Activated naive CD4-positive, alpha-beta T cell treated with anti-CD3 and anti-CD28 coated beads, Interleukin-2, amount 50 U/mL, for 72 hours (primary cell): ENCODE data around the gene SPTBN4. TPM values are rescaled to one million over a fixed set of nuclear protein-coding genes. Genes with fewer than 3 reads are reported as not detected.
A peak's percentile ranks its signal among the peaks of the same experiment; 100 is the strongest.
"Not testable (repeated sequence)": the region's sequence is repeated elsewhere in the genome, so short reads cannot be mapped to it uniquely, and the experiment has no call there.

Experiments used
- ATAC-seq, 2 donors: fragments of 150-1000 bp; cut with Tn5 transposase; 2 replicates each; pipeline ENCODE4 v1.10.0; 2021; ENCODE audit warnings: mild to moderate bottlenecking in 2 of 2, moderate library complexity in 2 of 2
- DNase-seq, 2 donors: peaks; one replicate each; pipeline ENCODE4 v3.0.0; 2021 to 2022; ENCODE audit warnings: low spot score in 2 of 2
- H3K27ac Mint-ChIP-seq, 2 donors: one replicate each; pipeline ENCODE4 v1.8.0; 2022; ENCODE audit warnings: mild to moderate bottlenecking in 2 of 2, mixed read lengths in 2 of 2
- H3K36me3 Mint-ChIP-seq, 2 donors: one replicate each; pipeline ENCODE4 v1.8.0; 2022; ENCODE audit warnings: mixed read lengths in 2 of 2
- H3K9me3 Mint-ChIP-seq, 2 donors: one replicate each; pipeline ENCODE4 v1.8.0; 2022; ENCODE audit warnings: mixed read lengths in 2 of 2
- total RNA-seq, 2 donors: library from RNA; stranded (reverse); gene quantifications; one replicate each; pipeline ENCODE4 v1.2.3, GENCODE V29; 2022

Gene SPTBN4
- total RNA-seq, 2 donors from 2014 or later = 3.7 to 4.2 TPM

DNA sequence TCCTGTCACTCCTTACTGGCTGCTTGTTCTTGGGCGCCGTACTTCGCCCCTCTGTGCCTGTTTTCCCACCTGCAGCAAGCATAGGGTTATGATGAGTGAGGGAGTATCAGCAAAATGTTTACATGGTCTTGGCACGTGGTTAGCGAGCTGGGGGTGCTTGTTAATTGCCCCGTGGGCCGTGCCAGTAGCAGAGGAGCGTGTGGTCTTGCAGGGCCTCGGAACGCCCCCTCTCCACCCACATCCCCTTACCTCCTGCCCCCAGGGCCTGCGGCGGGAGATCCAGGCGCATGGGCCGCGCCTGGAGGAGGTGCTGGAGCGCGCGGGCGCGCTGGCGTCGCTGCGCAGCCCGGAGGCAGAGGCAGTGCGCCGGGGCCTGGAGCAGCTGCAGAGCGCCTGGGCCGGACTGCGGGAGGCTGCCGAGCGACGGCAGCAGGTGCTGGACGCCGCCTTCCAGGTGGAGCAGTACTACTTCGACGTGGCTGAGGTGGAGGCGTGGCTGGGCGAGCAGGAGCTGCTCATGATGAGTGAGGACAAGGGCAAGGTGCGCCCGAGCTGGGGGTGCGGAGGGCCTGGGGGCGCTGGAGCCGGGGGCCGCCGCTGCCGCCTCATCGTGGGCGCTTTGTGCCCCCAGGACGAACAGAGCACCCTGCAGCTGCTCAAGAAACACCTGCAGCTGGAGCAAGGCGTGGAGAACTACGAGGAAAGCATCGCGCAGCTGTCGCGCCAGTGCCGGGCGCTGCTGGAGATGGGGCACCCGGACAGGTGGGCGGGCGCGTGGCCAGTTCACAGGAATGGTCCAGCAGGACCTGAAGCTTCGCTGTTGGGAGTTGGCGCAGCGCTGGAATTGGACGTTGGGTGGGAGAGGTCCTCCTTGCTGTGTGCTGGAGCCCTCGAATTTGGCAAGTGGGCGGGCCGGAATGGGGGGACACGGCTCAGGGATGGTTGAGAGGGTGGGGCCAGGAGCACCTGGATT, 87.4 kb downstream of the SPTBN4 start:
- no peak overlapping the region for H3K27ac Mint-ChIP-seq
- H3K9me3 Mint-ChIP-seq = no peaks in the 10 kb centered on the region
- H3K36me3 Mint-ChIP-seq = no peaks in the 10 kb centered on the region
- DNase-seq (no peak), ATAC-seq (no peak)

DNA sequence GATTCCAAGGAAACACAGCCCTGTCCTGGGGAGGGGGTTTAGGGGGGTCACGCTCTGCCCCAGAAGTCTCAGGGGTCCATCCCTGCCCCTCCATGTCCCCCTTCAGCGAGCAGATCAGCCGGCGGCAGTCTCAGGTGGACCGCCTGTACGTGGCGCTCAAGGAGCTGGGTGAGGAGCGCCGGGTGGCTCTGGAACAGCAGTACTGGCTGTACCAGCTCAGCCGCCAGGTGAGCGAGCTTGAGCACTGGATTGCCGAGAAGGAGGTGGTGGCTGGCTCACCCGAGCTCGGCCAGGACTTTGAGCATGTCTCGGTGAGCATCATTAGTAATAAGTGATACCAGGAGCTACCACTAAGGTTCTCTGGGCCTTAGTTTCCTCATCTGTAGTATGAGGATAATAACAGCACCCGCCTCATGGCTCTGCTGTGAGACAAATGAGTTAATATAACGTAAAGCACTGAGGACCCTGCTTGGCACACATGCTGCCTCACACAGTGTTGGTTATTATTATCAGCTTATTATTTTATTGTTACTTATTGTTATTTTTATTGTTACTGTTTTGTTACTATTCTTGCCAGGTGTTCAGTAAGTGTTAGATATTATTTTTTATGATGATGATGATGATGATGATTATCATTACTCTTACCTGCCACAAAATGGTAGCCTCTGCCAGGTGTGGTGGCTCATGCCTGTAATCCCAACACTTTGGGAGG, 89.3 kb downstream of the SPTBN4 start:
- H3K27ac Mint-ChIP-seq = no peak overlapping the region
- H3K9me3 Mint-ChIP-seq = no peaks in the 10 kb centered on the region
- no peaks in the 10 kb centered on the region for H3K36me3 Mint-ChIP-seq
- no peak for ATAC-seq
- DNase-seq = no peak

DNA sequence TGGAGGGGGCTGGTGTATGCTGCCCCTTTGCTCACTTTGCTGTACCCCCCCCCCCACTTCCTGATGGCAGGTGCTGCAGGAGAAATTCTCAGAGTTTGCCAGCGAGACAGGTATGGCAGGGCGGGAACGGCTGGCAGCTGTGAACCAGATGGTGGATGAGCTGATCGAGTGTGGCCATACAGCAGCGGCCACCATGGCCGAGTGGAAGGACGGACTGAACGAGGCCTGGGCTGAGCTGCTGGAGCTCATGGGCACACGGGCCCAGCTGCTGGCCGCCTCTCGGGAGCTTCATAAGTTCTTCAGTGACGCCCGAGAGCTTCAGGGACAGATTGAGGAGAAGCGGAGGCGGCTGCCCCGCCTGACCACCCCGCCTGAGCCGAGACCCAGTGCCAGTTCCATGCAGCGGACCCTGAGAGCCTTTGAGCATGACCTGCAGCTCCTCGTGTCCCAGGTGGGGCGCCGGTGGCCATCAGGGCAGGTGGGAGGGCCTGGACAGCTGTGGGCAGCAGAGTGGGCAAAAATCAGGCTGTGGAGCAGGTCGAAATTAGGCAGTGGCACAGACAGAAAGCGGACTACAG, 90.2 kb downstream of the SPTBN4 start:
- Mint-ChIP-seq H3K9me3 (no peaks in the 10 kb centered on the region), H3K27ac (no peak overlapping the region), H3K36me3 (no peaks in the 10 kb centered on the region)
- no peak for ATAC-seq
- DNase-seq = no peak

DNA sequence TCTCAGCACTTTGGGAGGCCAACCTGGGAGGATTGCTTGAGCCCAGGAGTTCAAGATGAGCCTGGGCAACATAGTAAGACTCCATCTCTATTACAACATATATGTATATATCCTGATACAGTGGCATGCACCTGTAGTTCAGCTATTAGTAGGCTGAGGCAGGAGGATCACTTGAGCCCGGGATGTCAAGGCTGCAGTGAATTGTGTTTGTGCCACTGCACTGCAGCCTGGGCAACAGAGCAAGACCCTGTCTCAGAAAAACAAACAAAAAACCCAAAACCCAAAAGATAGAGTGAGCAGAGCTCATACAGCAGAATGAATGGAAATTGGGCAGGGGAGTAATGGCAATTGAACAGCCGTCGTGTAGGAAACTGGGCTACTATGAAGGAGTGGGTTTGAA, 92.6 kb downstream of the SPTBN4 start:
- no peaks in the 10 kb centered on the region for H3K9me3 Mint-ChIP-seq
- DNase-seq = no peak
- ATAC-seq = no peak
- H3K36me3 Mint-ChIP-seq = no peaks in the 10 kb centered on the region
- no peak overlapping the region for H3K27ac Mint-ChIP-seq

DNA sequence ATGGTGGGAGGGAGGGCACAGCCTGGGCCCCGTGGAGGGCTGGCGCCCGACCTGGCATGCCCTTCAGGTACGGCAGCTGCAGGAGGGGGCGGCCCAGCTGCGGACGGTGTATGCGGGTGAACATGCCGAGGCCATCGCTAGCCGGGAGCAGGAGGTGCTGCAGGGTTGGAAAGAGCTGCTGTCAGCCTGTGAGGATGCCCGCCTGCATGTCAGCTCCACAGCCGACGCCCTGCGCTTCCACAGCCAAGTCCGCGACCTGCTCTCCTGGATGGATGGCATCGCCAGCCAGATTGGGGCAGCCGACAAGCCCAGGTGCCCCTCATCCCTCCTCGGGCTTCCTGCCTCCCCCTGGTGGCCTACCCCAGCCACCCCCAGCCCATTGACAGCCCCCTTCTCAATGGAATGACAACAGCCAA, 93.3 kb downstream of the SPTBN4 start:
- H3K27ac Mint-ChIP-seq = no peak overlapping the region
- H3K36me3 Mint-ChIP-seq = no peaks in the 10 kb centered on the region
- no peaks in the 10 kb centered on the region for H3K9me3 Mint-ChIP-seq
- no peak for ATAC-seq
- DNase-seq = no peak

DNA sequence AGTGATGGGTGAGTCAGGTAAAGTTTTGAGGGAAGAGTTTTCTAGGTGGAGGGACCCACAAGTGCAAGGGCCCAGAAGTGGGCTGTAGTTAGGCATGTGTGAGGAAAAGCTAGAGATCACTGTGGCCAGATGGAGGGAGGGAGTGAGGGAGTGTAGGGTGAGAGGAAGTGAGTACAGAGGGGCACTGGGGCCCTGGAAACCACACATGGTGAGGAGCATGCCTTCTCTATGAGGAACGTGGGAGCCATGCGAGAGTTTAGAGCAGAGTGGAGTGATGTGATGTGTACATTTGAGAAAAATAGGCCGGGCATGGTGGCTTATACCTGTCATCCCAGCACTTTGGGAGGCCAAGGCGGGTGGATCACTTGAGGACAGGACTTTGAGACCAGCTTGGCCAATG, 95.1 kb downstream of the SPTBN4 start:
- H3K27ac Mint-ChIP-seq = peak overlapping the region in 1 of 2 donors; percentile 7
- ATAC-seq (no peak), DNase-seq (no peak)
- H3K36me3 Mint-ChIP-seq = no peaks in the 10 kb centered on the region
- H3K9me3 Mint-ChIP-seq = no peaks in the 10 kb centered on the region

DNA sequence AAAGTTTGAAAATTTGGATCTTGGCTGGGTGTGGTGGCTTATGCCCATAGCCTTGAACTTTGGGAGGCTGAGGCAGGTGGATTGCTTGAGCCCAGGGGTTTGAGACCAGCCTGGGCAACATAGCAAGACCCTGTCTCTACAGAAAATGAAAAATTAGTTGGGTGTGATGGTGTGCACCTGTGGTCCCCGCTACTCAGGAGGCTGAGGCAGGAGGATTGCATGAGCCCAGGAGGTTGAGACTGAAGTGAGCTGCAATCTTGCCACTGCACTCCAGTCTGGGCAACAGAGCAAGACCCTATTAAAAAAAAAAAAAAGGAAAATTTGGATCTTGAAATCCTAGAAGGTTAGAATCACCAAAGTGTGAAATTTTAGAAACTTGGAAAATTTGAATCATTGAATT, 97.7 kb downstream of the SPTBN4 start:
- H3K36me3 Mint-ChIP-seq, H3K9me3 Mint-ChIP-seq, ATAC-seq, DNase-seq, H3K27ac Mint-ChIP-seq: not testable (repeated sequence)

DNA sequence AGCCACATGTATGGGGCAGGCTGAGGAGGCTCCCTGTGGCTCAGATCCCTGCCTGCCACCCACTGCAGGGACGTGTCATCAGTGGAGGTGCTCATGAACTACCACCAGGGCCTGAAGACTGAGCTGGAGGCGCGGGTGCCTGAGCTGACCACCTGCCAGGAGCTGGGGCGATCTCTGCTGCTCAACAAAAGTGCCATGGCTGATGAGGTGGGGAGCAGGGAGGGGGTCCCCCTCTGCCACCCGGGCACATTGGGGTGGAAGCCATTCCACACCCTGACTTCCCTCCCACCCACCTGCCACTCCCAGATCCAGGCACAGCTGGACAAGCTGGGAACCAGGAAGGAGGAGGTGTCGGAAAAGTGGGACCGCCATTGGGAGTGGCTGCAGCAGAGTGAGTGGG, 98.6 kb downstream of the SPTBN4 start:
- no peaks in the 10 kb centered on the region for H3K9me3 Mint-ChIP-seq
- no peak overlapping the region for H3K27ac Mint-ChIP-seq
- DNase-seq = no peak
- no peaks in the 10 kb centered on the region for H3K36me3 Mint-ChIP-seq
- ATAC-seq = no peak

DNA sequence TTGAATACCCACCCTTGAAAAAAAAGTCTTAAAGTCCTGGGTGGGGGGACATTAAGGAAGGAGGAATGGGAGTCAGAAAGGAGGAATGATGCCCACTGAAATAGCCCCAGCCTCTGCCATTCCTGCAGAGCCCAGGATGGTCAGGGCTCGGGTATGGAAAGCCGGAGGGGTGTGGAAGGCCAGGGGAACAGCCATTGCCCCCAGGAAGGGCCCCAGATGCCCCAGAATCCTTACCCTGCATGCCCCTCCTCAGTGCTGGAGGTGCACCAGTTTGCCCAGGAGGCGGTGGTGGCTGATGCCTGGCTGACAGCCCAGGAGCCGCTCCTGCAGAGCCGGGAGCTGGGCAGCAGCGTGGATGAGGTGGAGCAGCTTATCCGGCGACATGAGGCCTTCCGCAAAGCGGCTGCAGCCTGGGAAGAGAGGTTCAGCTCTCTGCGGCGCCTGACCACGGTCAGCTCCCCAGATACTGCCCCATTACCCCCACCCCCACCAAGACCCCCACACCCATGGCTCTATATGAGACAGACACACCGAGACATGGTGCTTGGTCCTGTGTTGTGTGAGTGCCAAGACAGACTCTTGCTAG, 99.2 kb downstream of the SPTBN4 start:
- ATAC-seq = no peak

DNA sequence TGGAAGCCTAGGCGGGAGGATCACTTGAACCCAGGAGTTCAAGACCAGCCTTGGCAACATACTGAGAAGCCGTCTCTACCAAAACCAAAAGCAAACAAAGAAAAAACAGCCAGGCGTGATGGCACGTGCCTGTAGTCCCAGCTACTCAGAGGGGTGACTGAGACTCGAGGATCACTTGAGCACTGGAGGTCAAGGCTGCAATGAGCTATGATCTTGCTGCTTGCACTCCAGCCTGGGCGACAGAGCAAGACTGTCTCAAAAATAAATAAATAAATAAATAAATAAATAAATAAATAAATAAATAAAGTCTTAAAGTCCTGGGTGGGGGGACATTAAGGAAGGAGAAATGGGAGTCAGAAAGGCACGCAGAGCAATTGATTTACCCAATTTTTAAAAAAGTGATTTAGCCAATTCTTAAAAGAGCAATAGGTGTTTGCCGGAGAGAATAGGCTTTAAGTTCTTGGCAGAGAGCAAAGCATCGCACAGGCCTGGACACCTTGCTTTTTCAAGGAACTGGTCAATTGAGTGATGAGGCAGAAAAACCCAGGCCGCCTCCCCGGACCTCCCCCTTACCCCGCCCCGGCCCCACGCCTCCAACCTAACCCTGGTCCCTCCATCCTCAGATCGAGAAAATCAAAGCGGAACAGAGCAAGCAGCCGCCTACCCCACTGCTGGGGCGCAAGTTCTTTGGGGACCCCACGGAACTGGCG, 100.4 kb downstream of the SPTBN4 start:
- H3K36me3 Mint-ChIP-seq = no peaks in the 10 kb centered on the region
- ATAC-seq = no peak
- DNase-seq = no peak
- peaks cover 0 to 5% of the 10 kb centered on the region in 2 donors for H3K9me3 Mint-ChIP-seq
- H3K27ac Mint-ChIP-seq = no peak overlapping the region

More for the DNA sequence above, 99.2 kb downstream of the SPTBN4 start:
- H3K9me3 Mint-ChIP-seq = peaks cover 0 to 4% of the 10 kb centered on the region in 2 donors
- H3K27ac Mint-ChIP-seq = no peak overlapping the region
- no peak for DNase-seq
- no peaks in the 10 kb centered on the region for H3K36me3 Mint-ChIP-seq

DNA sequence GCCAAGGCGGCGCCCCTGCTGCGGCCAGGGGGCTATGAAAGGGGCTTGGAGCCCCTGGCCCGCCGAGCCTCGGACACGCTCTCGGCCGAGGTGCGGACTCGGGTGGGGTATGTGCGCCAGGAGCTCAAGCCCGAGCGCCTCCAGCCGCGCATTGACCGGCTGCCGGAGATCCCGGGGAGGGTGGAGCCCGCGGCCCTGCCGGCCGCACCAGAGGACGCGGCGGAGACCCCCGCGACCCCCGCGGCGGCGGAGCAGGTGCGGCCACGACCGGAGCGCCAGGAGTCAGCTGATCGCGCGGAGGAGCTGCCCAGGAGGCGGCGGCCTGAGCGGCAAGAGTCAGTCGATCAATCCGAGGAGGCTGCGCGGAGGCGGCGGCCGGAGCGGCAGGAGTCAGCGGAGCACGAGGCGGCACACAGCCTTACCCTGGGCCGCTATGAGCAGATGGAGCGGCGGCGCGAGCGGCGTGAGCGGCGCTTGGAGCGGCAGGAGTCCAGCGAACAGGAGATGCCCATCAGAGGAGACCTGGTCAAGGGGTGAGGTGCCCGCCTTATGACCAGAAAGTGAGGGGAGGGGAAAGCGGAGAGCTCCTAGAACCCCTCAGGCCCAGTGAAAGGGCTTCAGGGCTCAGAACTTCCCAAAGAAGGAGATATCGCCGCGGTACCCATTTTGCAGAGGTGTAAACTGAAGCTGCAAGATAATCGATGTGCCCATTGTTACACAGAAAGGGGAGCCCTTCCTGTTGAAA, 101.1 kb downstream of the SPTBN4 start:
- Mint-ChIP-seq H3K9me3 (peaks cover 0 to 5% of the 10 kb centered on the region in 2 donors), H3K27ac (no peak overlapping the region), H3K36me3 (no peaks in the 10 kb centered on the region)
- ATAC-seq = no peak
- DNase-seq = no peak

DNA sequence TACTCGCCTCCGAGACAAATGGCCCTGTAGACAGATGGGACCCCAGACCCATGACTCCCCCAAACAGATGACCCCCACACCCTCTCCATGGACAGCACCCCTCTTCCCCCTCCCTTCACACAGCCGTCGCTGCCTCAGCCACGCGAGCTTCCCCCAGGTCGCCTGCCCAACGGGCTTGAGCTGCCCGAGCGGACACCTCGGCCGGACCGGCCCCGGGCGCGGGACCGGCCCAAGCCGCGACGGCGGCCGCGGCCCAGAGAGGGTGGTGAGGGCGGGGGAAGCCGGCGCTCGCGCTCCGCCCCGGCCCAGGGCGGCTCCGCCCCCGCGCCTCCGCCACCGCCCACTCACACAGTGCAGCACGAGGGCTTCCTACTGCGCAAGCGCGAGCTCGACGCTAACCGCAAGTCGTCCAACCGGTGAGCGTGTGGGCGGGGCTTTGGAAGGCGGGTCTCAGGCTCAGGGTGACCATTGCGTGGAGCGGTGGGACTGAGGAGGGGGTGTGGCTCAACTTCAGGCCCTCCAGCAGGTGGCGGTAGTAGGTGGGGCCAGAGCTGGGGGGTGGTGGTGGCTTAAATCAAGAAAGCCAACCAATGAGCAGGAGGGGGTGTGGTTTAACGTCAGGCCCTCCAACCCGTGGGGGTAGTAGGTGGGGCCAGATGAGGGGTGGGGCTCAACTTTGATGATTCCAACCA, 103.7 kb downstream of the SPTBN4 start:
- ATAC-seq (peak; percentile 91 to 94), DNase-seq (peak; percentile 95 to 96)
- Mint-ChIP-seq H3K36me3 (no peaks in the 10 kb centered on the region), H3K9me3 (peaks cover 0 to 5% of the 10 kb centered on the region in 2 donors), H3K27ac (peak overlapping the region; percentile 0 to 82)

DNA sequence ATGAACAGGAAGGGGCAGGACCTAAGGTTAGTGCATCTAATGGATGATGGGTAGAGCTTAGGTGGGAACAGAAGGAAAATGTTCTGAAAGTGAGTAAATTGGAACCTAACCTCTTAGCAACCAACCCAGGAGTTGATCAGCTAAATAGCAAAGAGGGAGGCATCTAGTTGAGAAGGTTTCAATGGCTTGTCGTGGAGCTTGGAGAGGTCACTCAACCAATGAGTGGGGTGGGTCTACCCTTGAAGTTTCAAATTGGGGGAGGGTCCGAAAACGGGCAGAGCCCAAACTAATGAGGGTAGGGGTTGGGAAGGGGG, 104.2 kb downstream of the SPTBN4 start:
- Mint-ChIP-seq H3K27ac (peak overlapping the region; percentile 0 to 82), H3K9me3 (peaks cover 0 to 5% of the 10 kb centered on the region in 2 donors), H3K36me3 (no peaks in the 10 kb centered on the region)
- no peak for ATAC-seq
- no peak for DNase-seq

DNA sequence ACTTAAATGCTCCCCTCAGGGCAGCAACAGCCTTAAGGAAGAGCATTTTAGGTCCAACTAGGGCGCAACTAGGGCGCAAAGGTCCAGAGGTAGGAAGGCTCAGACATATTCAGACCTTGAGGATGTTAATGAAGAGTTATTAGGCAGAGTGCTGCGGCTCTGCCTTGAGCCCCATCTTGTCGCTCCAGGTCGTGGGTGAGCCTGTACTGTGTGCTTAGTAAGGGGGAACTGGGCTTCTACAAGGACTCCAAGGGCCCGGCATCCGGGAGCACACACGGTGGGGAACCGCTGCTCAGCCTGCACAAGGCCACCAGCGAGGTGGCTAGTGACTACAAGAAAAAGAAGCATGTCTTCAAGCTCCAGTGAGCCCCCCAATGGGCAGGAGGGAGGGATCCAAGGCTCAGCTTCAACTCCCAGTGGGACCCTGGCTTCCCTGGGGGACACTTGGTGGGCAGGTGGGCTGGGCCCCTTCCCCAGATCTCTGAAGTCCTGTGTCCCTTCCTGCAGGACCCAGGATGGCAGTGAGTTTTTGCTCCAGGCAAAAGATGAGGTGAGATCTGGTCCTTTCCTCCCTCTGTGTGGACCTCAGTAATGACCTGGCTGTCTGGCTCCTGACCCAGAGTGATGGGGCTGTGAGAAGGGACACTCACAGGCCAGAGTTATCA, 105.2 kb downstream of the SPTBN4 start:
- H3K36me3 Mint-ChIP-seq = no peaks in the 10 kb centered on the region
- DNase-seq = no peak
- peaks cover 0 to 5% of the 10 kb centered on the region in 2 donors for H3K9me3 Mint-ChIP-seq
- no peak for ATAC-seq
- H3K27ac Mint-ChIP-seq = no peak overlapping the region

DNA sequence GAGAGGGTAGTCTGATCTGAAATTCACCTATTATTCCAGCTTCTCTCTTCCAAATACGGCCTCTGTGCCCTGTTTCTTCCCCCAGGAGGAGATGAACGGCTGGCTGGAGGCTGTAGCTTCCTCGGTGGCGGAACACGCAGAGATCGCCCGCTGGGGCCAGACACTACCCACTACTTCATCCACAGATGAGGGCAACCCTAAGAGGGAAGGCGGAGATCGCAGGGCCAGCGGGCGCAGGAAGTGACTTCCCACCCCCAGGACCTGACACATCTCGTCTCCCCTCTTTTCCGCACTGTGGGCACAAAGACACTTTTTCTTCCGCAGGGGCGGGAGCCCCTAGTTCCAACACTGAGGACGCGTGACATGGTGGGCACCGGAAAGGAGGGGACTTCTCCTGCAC, 108.5 kb downstream of the SPTBN4 start:
- Mint-ChIP-seq H3K36me3 (peaks cover 10 to 12% of the 10 kb centered on the region in 2 donors), H3K9me3 (peaks cover 0 to 5% of the 10 kb centered on the region in 2 donors), H3K27ac (no peak overlapping the region)
- ATAC-seq = no peak
- DNase-seq = no peak
